Limb (tissue), 2 donors: ENCODE results near the gene SKIL.

Experiments
- DNase-seq, 2 donors: peaks; one replicate each; pipeline ENCODE4 v3.0.0-alpha.2; 2016; ENCODE audit errors: extremely low spot score in 2 of 2

Gene SKIL

GRCh38 chr3:170437176-170437575 is 79.7 kb downstream of the SKIL start:
- DNase-seq: no peak

- no peak for DNase-seq
These were observed 80.3 kb downstream of the SKIL start for GRCh38 chr3:170437696-170438407.

GRCh38 chr3:170438836-170439235 is 81.3 kb downstream of the SKIL start:
- DNase-seq: no peak

GRCh38 chr3:170440344-170440743 is 82.8 kb downstream of the SKIL start:
- no peak for DNase-seq

- DNase-seq: no peak
These were observed 83.9 kb downstream of the SKIL start for GRCh38 chr3:170441412-170441811.

- no peak for DNase-seq
These were observed 85.4 kb downstream of the SKIL start for GRCh38 chr3:170442947-170443346.

GRCh38 chr3:170443457-170443856 is 85.9 kb downstream of the SKIL start:
- no peak for DNase-seq
